ENCODE measurements around the gene EFCAB6. TPM values are rescaled to one million over a fixed set of nuclear protein-coding genes. Genes with fewer than 3 reads are reported as not detected.

Gene EFCAB6
- total RNA-seq, 1 donor from 2014 or later: 3.6 TPM

- no peak for DNase-seq
- ATAC-seq: no peak
Measured at GRCh38 chr22:43835166-43835565, 23.1 kb upstream of the EFCAB6 start.

DNA sequence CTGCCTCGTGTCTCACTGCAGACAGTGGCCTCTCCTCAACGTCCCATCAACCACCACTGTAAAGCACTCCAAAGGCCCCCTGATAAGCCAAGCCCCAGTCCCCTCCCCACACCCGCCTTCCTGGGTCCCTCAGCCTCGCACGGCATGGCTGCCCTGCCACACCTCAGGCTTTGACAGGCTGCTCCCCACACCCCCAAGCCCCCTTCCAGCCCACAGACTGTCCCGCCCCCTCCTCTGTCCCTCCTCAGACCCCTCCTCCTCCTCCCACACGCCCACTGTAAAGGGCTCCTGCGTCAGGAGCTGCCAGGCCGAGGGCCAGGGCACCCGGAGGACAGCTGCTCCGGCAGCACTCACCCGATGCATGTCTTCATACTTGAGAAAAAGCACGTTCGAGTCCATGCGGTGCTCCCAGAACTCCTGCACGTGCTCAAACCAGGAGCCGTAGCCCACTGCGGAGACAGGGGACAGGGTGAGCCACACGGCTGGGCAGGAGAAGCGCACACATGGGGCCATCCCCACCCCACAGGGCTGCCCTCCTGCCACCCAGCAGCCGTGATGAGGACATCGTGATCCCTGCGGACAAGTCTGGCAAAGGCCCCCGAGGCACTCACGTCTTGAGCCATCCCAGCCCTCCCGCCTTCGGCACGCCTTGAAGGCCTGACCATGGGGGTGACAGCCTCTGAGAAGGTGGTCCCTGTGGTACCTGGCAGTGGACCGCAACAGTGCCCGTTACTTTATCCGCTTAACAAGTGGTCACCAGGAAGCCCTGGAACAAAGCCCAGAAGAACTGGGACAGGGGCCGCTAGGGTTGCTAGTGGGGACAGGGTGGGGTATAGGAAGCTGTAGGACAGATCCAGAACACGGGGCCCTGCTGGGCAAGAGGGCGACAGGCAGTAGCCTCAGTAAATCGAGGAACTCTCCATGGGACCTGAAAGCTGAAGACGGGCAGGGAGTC lies 21.5 kb upstream of the EFCAB6 start:
- Histone ChIP-seq H3K27ac (no peak overlapping the region), H3K36me3 (no peaks in the 10 kb centered on the region), H3K27me3 (no peaks in the 10 kb centered on the region), H3K4me1 (peaks cover 3% of the 10 kb centered on the region), H3K9me3 (no peaks in the 10 kb centered on the region), H3K4me3 (no peak overlapping the region)
- intact Hi-C loops (cut with DNase I): no loop called here
- no peak for ATAC-seq
- TF ChIP-seq, protein P1, sequence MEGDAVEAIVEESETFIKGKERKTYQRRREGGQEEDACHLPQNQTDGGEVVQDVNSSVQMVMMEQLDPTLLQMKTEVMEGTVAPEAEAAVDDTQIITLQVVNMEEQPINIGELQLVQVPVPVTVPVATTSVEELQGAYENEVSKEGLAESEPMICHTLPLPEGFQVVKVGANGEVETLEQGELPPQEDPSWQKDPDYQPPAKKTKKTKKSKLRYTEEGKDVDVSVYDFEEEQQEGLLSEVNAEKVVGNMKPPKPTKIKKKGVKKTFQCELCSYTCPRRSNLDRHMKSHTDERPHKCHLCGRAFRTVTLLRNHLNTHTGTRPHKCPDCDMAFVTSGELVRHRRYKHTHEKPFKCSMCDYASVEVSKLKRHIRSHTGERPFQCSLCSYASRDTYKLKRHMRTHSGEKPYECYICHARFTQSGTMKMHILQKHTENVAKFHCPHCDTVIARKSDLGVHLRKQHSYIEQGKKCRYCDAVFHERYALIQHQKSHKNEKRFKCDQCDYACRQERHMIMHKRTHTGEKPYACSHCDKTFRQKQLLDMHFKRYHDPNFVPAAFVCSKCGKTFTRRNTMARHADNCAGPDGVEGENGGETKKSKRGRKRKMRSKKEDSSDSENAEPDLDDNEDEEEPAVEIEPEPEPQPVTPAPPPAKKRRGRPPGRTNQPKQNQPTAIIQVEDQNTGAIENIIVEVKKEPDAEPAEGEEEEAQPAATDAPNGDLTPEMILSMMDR (IDR thresholded peaks at IDR 0.05): no peak
- DNase-seq: peak; percentile 58

More at GRCh38 chr22:43835166-43835565, 23.1 kb upstream of the EFCAB6 start:
- H3K27me3 ChIP-seq: no peaks in the 10 kb centered on the region
- no peaks in the 10 kb centered on the region for H3K9me3 ChIP-seq
- intact Hi-C loops (cut with DNase I): no loop called here
- H3K36me3 ChIP-seq: no peaks in the 10 kb centered on the region
- H3K4me1 ChIP-seq: no peaks in the 10 kb centered on the region
- TF ChIP-seq, protein P1 (IDR thresholded peaks at IDR 0.05): no peak
- no peak overlapping the region for H3K27ac ChIP-seq
- no peak overlapping the region for H3K4me3 ChIP-seq

DNA sequence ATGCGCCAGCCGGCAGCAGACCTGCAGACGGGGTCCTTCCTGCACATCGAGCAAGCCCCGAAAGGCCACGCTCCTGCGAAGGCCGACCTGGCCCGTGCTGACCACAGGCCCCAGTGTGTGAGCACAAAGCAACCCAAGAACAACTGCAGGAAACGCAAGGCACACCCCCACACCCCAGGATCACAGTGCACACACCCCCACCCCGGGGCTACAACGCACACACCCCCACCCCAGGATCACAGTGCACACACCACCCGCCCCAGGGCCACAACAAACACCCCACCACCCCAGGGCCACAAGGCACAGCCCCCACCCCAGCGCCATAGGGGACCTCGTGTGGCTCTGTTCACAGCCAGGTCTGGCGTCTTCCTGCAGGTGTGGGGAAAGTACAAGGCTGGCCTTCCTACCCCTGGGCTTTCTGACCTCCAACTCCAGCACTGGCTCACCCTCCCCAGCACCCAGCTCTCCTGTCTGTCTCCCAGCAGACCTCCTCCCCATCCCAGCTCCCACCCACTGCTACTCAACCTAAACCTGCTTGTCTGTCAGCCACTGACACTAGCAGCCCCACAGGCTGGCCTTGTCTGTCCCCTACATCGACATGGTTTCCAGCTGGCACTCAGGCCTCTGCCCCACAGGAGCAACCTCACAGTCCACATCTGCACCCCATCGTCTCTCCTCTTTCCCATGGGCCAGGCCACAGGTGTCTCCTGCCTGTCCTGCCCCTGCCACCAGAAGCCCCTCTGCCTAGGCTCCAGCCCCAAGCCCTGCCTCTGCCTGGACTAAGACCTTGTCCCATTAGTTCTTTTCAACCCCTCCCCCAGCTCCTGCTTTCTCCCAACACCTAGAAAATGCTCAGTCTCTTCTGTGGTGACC lies 20.5 kb upstream of the EFCAB6 start:
- H3K4me1 ChIP-seq: peaks cover 3% of the 10 kb centered on the region
- no peak overlapping the region for H3K4me3 ChIP-seq
- H3K27ac ChIP-seq: no peak overlapping the region
- no peaks in the 10 kb centered on the region for H3K9me3 ChIP-seq
- no peaks in the 10 kb centered on the region for H3K36me3 ChIP-seq
- intact Hi-C loops (cut with DNase I): no loop called here
- no peaks in the 10 kb centered on the region for H3K27me3 ChIP-seq
- DNase-seq (peak; percentile 46), ATAC-seq (no peak)
- TF ChIP-seq, protein P1 (IDR thresholded peaks at IDR 0.05): no peak

DNA sequence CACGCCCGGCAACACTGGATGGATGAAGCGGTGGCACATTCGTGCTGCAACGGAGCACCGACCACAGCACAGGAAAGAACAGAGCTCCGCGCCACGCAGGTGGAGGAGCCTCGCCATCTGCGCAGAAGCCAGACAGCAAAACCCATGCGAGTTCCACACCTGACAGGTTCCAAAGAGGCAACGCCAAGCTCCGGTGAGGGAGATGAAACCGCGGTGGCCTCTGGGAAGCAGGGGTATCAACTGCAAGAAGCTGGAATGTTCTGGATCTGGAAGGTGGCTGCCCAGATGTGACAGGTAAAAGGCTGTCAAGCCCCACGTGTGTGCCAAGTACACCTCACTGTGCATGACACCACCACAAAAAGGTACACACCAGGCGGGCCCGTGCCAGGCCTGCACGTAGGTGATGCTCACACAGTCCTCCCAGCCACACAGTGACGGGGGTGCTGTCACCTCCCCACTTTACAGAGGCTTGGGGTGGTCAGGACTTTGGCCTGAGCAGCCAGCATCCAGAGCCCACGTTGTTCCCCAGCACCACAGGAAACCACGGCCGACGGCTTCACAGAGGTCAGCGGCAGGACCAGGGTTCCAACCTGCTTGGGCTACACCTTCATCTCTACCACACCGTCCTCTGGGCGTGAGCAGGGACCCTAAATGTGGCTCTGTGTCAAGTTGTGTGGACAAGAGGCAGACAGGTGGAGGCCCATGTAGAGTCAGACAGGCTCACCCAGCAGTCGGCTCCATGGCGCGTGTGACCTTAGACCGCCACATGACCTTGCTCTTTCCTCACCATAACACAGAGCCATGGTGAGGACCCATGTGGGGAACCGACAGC lies 19.7 kb upstream of the EFCAB6 start:
- TF ChIP-seq, protein P1 (IDR thresholded peaks at IDR 0.05): no peak
- Histone ChIP-seq H3K36me3 (no peaks in the 10 kb centered on the region), H3K4me1 (peaks cover 3% of the 10 kb centered on the region), H3K4me3 (no peak overlapping the region), H3K9me3 (no peaks in the 10 kb centered on the region), H3K27ac (no peak overlapping the region), H3K27me3 (no peaks in the 10 kb centered on the region)
- intact Hi-C loops (cut with DNase I): no loop called here
- ATAC-seq: no peak
- DNase-seq: peak; percentile 59

GRCh38 chr22:43830931-43831560 lies 18.9 kb upstream of the EFCAB6 start:
- DNase-seq: peak; percentile 40
- H3K9me3 ChIP-seq: no peaks in the 10 kb centered on the region
- H3K4me3 ChIP-seq: no peak overlapping the region
- intact Hi-C loops (cut with DNase I): no loop called here
- no peaks in the 10 kb centered on the region for H3K36me3 ChIP-seq
- TF ChIP-seq, protein P1 (IDR thresholded peaks at IDR 0.05): no peak
- ATAC-seq: no peak
- H3K4me1 ChIP-seq: peaks cover 3% of the 10 kb centered on the region
- H3K27ac ChIP-seq: peak overlapping the region; percentile 51
- no peaks in the 10 kb centered on the region for H3K27me3 ChIP-seq

All from upper lobe of right lung (tissue), 1 donor.